Uterus (tissue), 4 donors: ENCODE results near the gene MYORG. TPM values are rescaled to one million over a fixed set of nuclear protein-coding genes. Genes with fewer than 3 reads are reported as not detected.
A peak's percentile ranks its signal among the peaks of the same experiment; 100 is the strongest.

Source experiments
- DNase-seq, 2 donors: peaks; one replicate each; pipeline ENCODE4 v3.0.0-alpha.2; 2019 to 2020
- H3K27ac ChIP-seq, 2 donors: fragments of 200-600 bp; sonication (generic); 1 replicate in 1 of 2; 2 replicates in 1 of 2; pipeline ENCODE4 v1.5.1; 2016 to 2018
- H3K27me3 ChIP-seq, 2 donors: fragments of 200-600 bp; sonication (generic); one replicate each; pipeline ENCODE4 v1.5.1; 2018 to 2019; ENCODE audit warnings: control low read depth in 1 of 2
- H3K36me3 ChIP-seq, 2 donors: fragments of 200-600 bp; sonication (generic); one replicate each; pipeline ENCODE4 v1.5.1; 2019; ENCODE audit warnings: control low read depth in 1 of 2
- H3K4me1 ChIP-seq, 2 donors: fragments of 200-600 bp; sonication (generic); one replicate each; pipeline ENCODE4 v1.5.1; 2018 to 2019; ENCODE audit warnings: control low read depth in 1 of 2
- H3K4me3 ChIP-seq, 2 donors: fragments of 200-600 bp; sonication (generic); 1 replicate in 1 of 2; 2 replicates in 1 of 2; pipeline ENCODE4 v1.5.1; 2018 to 2019; ENCODE audit warnings: mild to moderate bottlenecking in 1 of 2
- H3K9me3 ChIP-seq, 2 donors: fragments of 200-600 bp; sonication (generic); one replicate each; pipeline ENCODE4 v1.5.1; 2019; ENCODE audit warnings: control low read depth in 1 of 2
- CTCF ChIP-seq, 4 experiments: fragments of 200-600 bp in 2 of 4; fragments of 450-650 bp in 2 of 4; sonication (generic) in 2 of 4; IDR thresholded peaks; one replicate each; pipeline ENCODE4 v1.5.1; 2016 to 2019; ENCODE audit warnings: antibody characterized with exemption in 4 of 4, mild to moderate bottlenecking in 2 of 4, moderate library complexity in 1 of 4
- POLR2A ChIP-seq, 2 donors: fragments of 450-650 bp; IDR thresholded peaks; one replicate each; pipeline ENCODE4 v1.6.1; 2016; ENCODE audit warnings: antibody characterized with exemption in 2 of 2, mild to moderate bottlenecking in 1 of 2, moderate library complexity in 1 of 2
- intact Hi-C: fragments of 100-400 bp; cut with DNase I; formaldehyde crosslinking; loops from one replicate; pipeline ENCODE4 v1.15.1; 2023; ENCODE audit warnings: low total_unique reads
- total RNA-seq, 4 donors: library from RNA; depleted of rRNA in 3 of 4; stranded (reverse); fragments of >200 nt in 3 of 4; gene quantifications; one replicate each; pipeline versions ENCODE4 v1.1.0 to v1.2.4, GENCODE V29; 2014 to 2023
- donor health status: DM: yes; HTN: yes; CAD: no.

The MYORG gene
- total RNA-seq, 4 donors from 2014 or later, result under 0.01 to 6.6 (median 2.3) TPM

GRCh38 chr9:34381323-34381722 is 4.6 kb upstream of the MYORG start:
- H3K36me3 ChIP-seq, result no peaks in the 10 kb centered on the region
- TF ChIP-seq POLR2A (IDR thresholded peaks at IDR 0.05) (no peak), CTCF (IDR thresholded peaks at IDR 0.05) (no peak)
- intact Hi-C loops, result no loop called here
- H3K4me1 ChIP-seq, result peaks cover 0 to 4% of the 10 kb centered on the region in 2 donors
- no peaks in the 10 kb centered on the region for H3K27me3 ChIP-seq
- peak overlapping the region in 1 of 2 donors; percentile 32 for H3K27ac ChIP-seq
- H3K9me3 ChIP-seq, result no peaks in the 10 kb centered on the region
- peak overlapping the region in 1 of 2 donors; percentile 43 for H3K4me3 ChIP-seq
- DNase-seq, result no peak

- no peaks in the 10 kb centered on the region for H3K27me3 ChIP-seq
- no peaks in the 10 kb centered on the region for H3K36me3 ChIP-seq
- peak overlapping the region; percentile 43 for H3K4me3 ChIP-seq
- H3K9me3 ChIP-seq, result no peaks in the 10 kb centered on the region
- peak in 1 of 2 donors; percentile 53 for TF ChIP-seq POLR2A (IDR thresholded peaks at IDR 0.05)
- TF ChIP-seq CTCF (IDR thresholded peaks at IDR 0.05), result no peak
- peak; percentile 73 to 80 for DNase-seq
- intact Hi-C loops, result no loop called here
- peaks cover 0 to 4% of the 10 kb centered on the region in 2 donors for H3K4me1 ChIP-seq
- peak overlapping the region in 1 of 2 donors; percentile 32 for H3K27ac ChIP-seq
Measured at GRCh38 chr9:34380511-34381315, 4.0 kb upstream of the MYORG start.

GRCh38 chr9:34380034-34380510 is 3.4 kb upstream of the MYORG start:
- DNase-seq, result no peak
- Histone ChIP-seq H3K4me1 (peaks cover 0 to 4% of the 10 kb centered on the region in 2 donors), H3K36me3 (no peaks in the 10 kb centered on the region), H3K9me3 (no peaks in the 10 kb centered on the region), H3K4me3 (peak overlapping the region; percentile 7 to 10), H3K27me3 (no peaks in the 10 kb centered on the region), H3K27ac (peak overlapping the region; percentile 11 to 35)
- TF ChIP-seq CTCF (IDR thresholded peaks at IDR 0.05) (no peak), POLR2A (IDR thresholded peaks at IDR 0.05) (no peak)
- intact Hi-C loops, result no loop called here

- Histone ChIP-seq H3K4me3 (peak overlapping the region; percentile 7 to 10), H3K9me3 (no peaks in the 10 kb centered on the region), H3K36me3 (no peaks in the 10 kb centered on the region), H3K27me3 (no peaks in the 10 kb centered on the region), H3K27ac (peak overlapping the region; percentile 11 to 35), H3K4me1 (peaks cover 0 to 4% of the 10 kb centered on the region in 2 donors)
- TF ChIP-seq POLR2A (IDR thresholded peaks at IDR 0.05), result no peak
- peak; percentile 86 to 96 (median 90) for TF ChIP-seq CTCF (IDR thresholded peaks at IDR 0.05)
- DNase-seq, result peak; percentile 84 to 89
- intact Hi-C loops, result no loop called here
Measured at GRCh38 chr9:34379334-34380033, 2.8 kb upstream of the MYORG start.
